ENCODE data around the gene SCNN1G.

SCNN1G gene

GRCh38 chr16:23217646-23218045 lies 35.1 kb downstream of the SCNN1G start:
- no peak for ATAC-seq
- TF ChIP-seq TOX (CRISPR knock-in tag; IDR thresholded peaks at IDR 0.05; ENCODE audit: borderline replicate concordance) (no peak), PPARA (CRISPR knock-in tag; IDR thresholded peaks at IDR 0.05; ENCODE audit: borderline replicate concordance) (no peak), ARNTL (CRISPR knock-in tag; IDR thresholded peaks at IDR 0.05; ENCODE audit: borderline replicate concordance, low read depth) (no peak), CSRNP3 (CRISPR knock-in tag; IDR thresholded peaks at IDR 0.05) (no peak), ZFP3 (CRISPR knock-in tag; IDR thresholded peaks at IDR 0.05) (no peak), ESRRG (CRISPR knock-in tag; IDR thresholded peaks at IDR 0.05) (no peak), TCF4 (CRISPR knock-in tag; IDR thresholded peaks at IDR 0.05; ENCODE audit: borderline replicate concordance) (no peak), GLIS3 (CRISPR knock-in tag; IDR thresholded peaks at IDR 0.05) (no peak), ZC3H10 (CRISPR knock-in tag; IDR thresholded peaks at IDR 0.05) (no peak), TSHZ2 (CRISPR knock-in tag; IDR thresholded peaks at IDR 0.05) (no peak), SNAI2 (CRISPR knock-in tag; IDR thresholded peaks at IDR 0.05) (no peak), ZFP30 (CRISPR knock-in tag; IDR thresholded peaks at IDR 0.05) (no peak), ZNF8 (CRISPR knock-in tag; IDR thresholded peaks at IDR 0.05) (no peak), ZNF565 (CRISPR knock-in tag; conservative IDR thresholded peaks at IDR 0.05; ENCODE audit: low read depth) (no peak), CREB5 (CRISPR knock-in tag; IDR thresholded peaks at IDR 0.05; ENCODE audit: low read depth) (no peak), CSDC2 (CRISPR knock-in tag; IDR thresholded peaks at IDR 0.05) (no peak)

- TF ChIP-seq GLIS3 (CRISPR knock-in tag; IDR thresholded peaks at IDR 0.05) (no peak), ZNF70 (CRISPR knock-in tag; IDR thresholded peaks at IDR 0.05) (no peak), ZNF565 (CRISPR knock-in tag; conservative IDR thresholded peaks at IDR 0.05; ENCODE audit: low read depth) (no peak), RARB (CRISPR knock-in tag; IDR thresholded peaks at IDR 0.05) (no peak), CREB5 (CRISPR knock-in tag; IDR thresholded peaks at IDR 0.05; ENCODE audit: low read depth) (no peak), TSHZ2 (CRISPR knock-in tag; IDR thresholded peaks at IDR 0.05) (no peak), PATZ1 (CRISPR knock-in tag; IDR thresholded peaks at IDR 0.05; ENCODE audit: borderline replicate concordance) (no peak), ARNTL (CRISPR knock-in tag; IDR thresholded peaks at IDR 0.05; ENCODE audit: borderline replicate concordance, low read depth) (no peak)
- no peak for ATAC-seq
Observed at GRCh38 chr16:23222929-23223328, 40.4 kb downstream of the SCNN1G start.
